Upper lobe of left lung (tissue), 4 donors: Measurements from ENCODE around the gene NUPR1.

Experiments
- CTCF ChIP-seq, 6 experiments: fragments of 450-650 bp in 4 of 6; fragments of 200-600 bp in 2 of 6; sonication (generic) in 2 of 6; IDR thresholded peaks; one replicate each; pipeline ENCODE4 v1.5.1; 2016 to 2019; ENCODE audit warnings: antibody characterized with exemption in 6 of 6
- EP300 ChIP-seq, 4 donors: sonication (generic); formaldehyde crosslinking; IDR thresholded peaks; one replicate each; pipeline ENCODE4 v1.5.1; 2017; ENCODE audit warnings: antibody characterized with exemption in 4 of 4, control low read depth in 2 of 4
- POLR2A ChIP-seq, 4 donors: fragments of 450-650 bp; IDR thresholded peaks; one replicate each; pipeline ENCODE4 v1.5.1; 2016 to 2017; ENCODE audit warnings: antibody characterized with exemption in 4 of 4, mild to moderate bottlenecking in 2 of 4
- POLR2AphosphoS5 ChIP-seq, 2 donors: sonication (generic); formaldehyde crosslinking; IDR thresholded peaks; one replicate each; pipeline ENCODE4 v1.5.1; 2017; ENCODE audit warnings: antibody characterized with exemption in 2 of 2

GRCh38 chr16:28561557-28562187 lies 22.9 kb upstream of the NUPR1 start:
- TF ChIP-seq CTCF (IDR thresholded peaks at IDR 0.05) (no peak), POLR2AphosphoS5 (IDR thresholded peaks at IDR 0.05) (no peak), POLR2A (IDR thresholded peaks at IDR 0.05) (no peak), EP300 (IDR thresholded peaks at IDR 0.05) (no peak)
